ENCODE results near the gene MED13L.

The MED13L gene

DNA sequence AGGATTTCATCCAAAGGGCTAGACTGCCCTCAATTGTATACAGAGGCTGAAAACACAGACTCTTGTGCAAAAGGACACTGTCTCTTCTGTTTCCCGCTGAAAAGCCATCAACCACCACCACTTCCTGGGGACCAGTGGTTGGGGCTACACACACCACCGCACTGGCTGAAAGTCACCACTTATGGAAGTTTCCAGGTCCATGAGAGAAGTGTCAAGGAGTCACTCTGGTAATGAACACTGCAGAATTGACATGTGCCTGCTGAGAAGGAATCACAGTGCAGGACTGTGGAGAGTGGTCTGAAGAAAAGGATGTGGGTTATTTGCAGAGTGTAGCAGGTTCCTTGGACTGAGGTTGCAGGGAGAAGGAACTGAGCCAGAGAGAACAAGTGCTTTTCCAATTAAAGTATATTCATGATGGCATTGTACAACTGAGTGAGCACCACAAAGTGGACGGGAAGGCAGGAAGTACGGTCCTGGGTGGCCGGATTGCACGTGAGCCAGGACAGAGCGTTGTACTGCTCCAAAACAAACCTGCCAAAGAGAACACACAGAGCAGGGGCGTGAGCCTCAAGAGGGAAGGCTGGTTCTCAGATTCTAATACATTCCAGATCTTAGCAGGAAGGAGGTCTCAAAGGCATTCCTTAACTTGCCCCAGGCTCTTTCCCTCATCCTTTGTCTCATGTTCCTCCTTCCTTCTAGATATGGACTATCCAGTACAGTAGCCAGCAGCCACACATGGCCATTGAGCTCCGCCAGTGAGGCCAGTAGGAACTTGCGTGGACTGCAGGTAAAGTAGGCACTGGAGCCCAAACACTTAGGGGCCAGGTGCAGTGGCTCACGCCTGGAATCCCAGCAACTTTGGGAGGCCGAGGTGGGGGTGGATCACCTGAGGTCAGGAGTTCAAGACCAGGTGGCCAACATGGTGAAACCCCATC is 316.4 kb downstream of the MED13L start:
- Histone ChIP-seq H3K36me3 (peaks cover 88% of the 10 kb centered on the region), H3K27ac (no peak overlapping the region)
- TF ChIP-seq, protein P1, sequence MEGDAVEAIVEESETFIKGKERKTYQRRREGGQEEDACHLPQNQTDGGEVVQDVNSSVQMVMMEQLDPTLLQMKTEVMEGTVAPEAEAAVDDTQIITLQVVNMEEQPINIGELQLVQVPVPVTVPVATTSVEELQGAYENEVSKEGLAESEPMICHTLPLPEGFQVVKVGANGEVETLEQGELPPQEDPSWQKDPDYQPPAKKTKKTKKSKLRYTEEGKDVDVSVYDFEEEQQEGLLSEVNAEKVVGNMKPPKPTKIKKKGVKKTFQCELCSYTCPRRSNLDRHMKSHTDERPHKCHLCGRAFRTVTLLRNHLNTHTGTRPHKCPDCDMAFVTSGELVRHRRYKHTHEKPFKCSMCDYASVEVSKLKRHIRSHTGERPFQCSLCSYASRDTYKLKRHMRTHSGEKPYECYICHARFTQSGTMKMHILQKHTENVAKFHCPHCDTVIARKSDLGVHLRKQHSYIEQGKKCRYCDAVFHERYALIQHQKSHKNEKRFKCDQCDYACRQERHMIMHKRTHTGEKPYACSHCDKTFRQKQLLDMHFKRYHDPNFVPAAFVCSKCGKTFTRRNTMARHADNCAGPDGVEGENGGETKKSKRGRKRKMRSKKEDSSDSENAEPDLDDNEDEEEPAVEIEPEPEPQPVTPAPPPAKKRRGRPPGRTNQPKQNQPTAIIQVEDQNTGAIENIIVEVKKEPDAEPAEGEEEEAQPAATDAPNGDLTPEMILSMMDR (IDR thresholded peaks at IDR 0.05), result no peak

DNA sequence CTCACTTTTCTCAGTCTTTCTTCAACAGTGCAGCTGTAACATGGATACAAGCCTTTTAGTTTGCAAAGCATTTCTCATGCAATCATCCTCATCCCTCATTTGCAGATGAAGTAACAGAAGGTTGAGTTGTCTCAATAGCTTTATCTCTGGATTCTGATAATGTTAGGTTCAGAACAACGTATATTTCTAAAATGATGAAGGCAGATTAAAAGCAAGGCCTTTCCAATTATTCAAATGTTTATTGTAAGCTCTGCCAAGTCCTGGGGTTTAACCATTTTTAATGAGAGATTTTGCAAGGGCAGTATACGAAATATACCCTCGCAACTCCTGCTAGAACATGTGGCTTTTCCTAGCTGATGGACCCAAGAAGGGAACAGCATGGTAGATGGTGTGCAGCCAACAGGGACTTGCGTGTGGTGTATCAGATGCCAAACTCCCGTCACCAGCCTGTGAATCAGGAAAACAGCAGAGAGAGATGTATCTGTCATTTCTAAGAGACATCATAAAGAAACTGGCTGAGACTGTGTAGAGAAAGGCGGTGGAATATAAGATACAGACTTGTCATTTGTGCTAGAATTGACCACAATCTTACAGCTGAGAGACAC is 319.7 kb downstream of the MED13L start:
- H3K36me3 ChIP-seq, result peaks cover 61% of the 10 kb centered on the region
- no peaks in the 10 kb centered on the region for H3K9me3 ChIP-seq
- no peak overlapping the region for H3K4me3 ChIP-seq (ENCODE audit: low read depth in 1 of 2, low read length in 1 of 2)
- TF ChIP-seq, protein P1 (IDR thresholded peaks at IDR 0.05), result no peak
- H3K4me1 ChIP-seq (ENCODE audit: control insufficient read depth in 1 of 2, insufficient read depth in 1 of 2, low read depth in 1 of 2, low read length in 1 of 2), result no peaks in the 10 kb centered on the region
- H3K27ac ChIP-seq, result peak overlapping the region; percentile 4
- H3K27me3 ChIP-seq, result no peaks in the 10 kb centered on the region

More for the DNA sequence above, 316.4 kb downstream of the MED13L start:
- H3K4me3 ChIP-seq (ENCODE audit: low read depth in 1 of 2, low read length in 1 of 2), result no peak overlapping the region
- no peaks in the 10 kb centered on the region for H3K9me3 ChIP-seq
- no peaks in the 10 kb centered on the region for H3K4me1 ChIP-seq (ENCODE audit: control insufficient read depth in 1 of 2, insufficient read depth in 1 of 2, low read depth in 1 of 2, low read length in 1 of 2)
- H3K27me3 ChIP-seq, result no peaks in the 10 kb centered on the region

GRCh38 chr12:115956659-115957058 is 320.8 kb downstream of the MED13L start:
- TF ChIP-seq, protein P1 (IDR thresholded peaks at IDR 0.05), result no peak
- H3K4me3 ChIP-seq (ENCODE audit: low read depth in 1 of 2, low read length in 1 of 2), result no peak overlapping the region
- no peaks in the 10 kb centered on the region for H3K27me3 ChIP-seq
- H3K36me3 ChIP-seq, result peaks cover 58% of the 10 kb centered on the region
- no peaks in the 10 kb centered on the region for H3K4me1 ChIP-seq (ENCODE audit: control insufficient read depth in 1 of 2, insufficient read depth in 1 of 2, low read depth in 1 of 2, low read length in 1 of 2)
- H3K27ac ChIP-seq, result peak overlapping the region; percentile 3
- H3K9me3 ChIP-seq, result no peaks in the 10 kb centered on the region

GRCh38 chr12:115956236-115956635 is 321.3 kb downstream of the MED13L start:
- H3K4me1 ChIP-seq (ENCODE audit: control insufficient read depth in 1 of 2, insufficient read depth in 1 of 2, low read depth in 1 of 2, low read length in 1 of 2), result no peaks in the 10 kb centered on the region
- H3K9me3 ChIP-seq, result no peaks in the 10 kb centered on the region
- H3K27ac ChIP-seq, result peak overlapping the region; percentile 3
- H3K4me3 ChIP-seq (ENCODE audit: low read depth in 1 of 2, low read length in 1 of 2), result no peak overlapping the region
- TF ChIP-seq, protein P1 (IDR thresholded peaks at IDR 0.05), result no peak
- no peaks in the 10 kb centered on the region for H3K27me3 ChIP-seq
- peaks cover 53% of the 10 kb centered on the region for H3K36me3 ChIP-seq

DNA sequence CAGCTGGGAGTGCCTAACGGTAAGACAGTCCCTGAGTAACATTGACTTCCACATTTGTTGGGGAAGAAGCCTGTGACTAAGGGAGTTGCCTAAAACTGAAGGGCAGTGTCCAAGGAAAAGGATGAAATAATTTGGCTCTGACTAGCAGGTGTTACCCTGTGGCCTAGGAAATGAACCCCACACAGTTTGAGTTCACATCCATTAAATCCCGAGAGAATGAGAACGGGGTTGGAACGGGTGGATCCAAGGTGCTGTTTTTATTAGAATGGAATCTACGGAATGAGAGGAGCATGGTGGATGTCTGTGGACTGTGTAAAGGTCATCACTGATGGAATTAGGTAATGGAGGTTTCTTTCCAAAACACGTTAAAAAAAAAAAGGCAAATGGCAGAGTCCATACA is 324.0 kb downstream of the MED13L start:
- TF ChIP-seq, protein P1 (IDR thresholded peaks at IDR 0.05), result no peak
- Histone ChIP-seq H3K36me3 (peaks cover 46% of the 10 kb centered on the region), H3K4me1 (ENCODE audit: control insufficient read depth in 1 of 2, insufficient read depth in 1 of 2, low read depth in 1 of 2, low read length in 1 of 2) (no peaks in the 10 kb centered on the region), H3K27me3 (no peaks in the 10 kb centered on the region), H3K4me3 (ENCODE audit: low read depth in 1 of 2, low read length in 1 of 2) (no peak overlapping the region), H3K27ac (no peak overlapping the region), H3K9me3 (no peaks in the 10 kb centered on the region)
